GM18867 (cell line): Measurements from ENCODE around the gene BCAP29.
"Not testable (repeated sequence)": the region's sequence is repeated elsewhere in the genome, so short reads cannot be mapped to it uniquely, and the experiment has no call there.

Source experiments
- ATAC-seq: cut with Tn5 transposase; IDR thresholded peaks from one replicate; pipeline ENCODE4 v1.9.1; 2021; ENCODE audit warnings: mild to moderate bottlenecking, moderate library complexity; ENCODE audit not compliant: unreplicated experiment

BCAP29 gene

GRCh38 chr7:107615910-107616680 is 36.0 kb downstream of the BCAP29 start:
- no peak for ATAC-seq

DNA sequence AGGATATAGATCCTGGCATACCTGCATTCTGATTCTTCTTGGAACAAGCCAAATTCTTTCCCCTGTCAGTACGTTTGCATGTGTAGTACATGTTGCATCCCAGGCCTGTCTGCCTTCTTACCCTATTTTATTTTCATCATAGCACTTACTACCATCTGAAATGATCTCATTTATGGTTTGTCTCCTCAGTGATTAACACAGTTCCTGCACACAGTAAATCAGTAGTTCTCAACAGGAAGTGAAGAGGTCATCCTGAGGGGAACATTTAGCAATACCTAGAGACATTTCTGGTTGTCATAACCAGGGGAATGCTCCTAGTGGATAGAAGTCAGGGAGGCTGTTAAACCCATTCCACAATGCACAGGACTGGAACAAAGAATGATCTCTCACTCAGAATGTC is 42.4 kb downstream of the BCAP29 start:
- no peak for ATAC-seq

DNA sequence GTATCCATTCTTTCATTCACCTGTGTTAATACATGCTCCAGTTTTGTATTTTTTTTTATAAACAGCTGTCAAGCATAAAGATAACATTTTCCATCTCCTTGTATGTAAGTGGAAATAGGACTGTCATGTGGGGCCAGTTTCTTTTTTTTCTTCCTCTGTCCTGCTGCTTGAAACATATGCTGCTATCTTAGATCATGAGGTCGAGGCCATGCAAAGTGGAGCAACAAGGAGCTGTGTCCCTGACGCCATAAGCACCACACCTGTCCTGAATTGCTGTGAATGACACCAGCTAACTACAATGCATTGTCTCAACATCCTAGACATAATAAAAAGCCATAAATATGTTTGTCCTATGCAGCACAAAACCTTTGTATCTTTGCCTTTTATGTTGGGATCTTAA is 42.8 kb downstream of the BCAP29 start:
- no peak for ATAC-seq

- ATAC-seq: no peak
Measured at GRCh38 chr7:107627002-107627401, 47.0 kb downstream of the BCAP29 start.

DNA sequence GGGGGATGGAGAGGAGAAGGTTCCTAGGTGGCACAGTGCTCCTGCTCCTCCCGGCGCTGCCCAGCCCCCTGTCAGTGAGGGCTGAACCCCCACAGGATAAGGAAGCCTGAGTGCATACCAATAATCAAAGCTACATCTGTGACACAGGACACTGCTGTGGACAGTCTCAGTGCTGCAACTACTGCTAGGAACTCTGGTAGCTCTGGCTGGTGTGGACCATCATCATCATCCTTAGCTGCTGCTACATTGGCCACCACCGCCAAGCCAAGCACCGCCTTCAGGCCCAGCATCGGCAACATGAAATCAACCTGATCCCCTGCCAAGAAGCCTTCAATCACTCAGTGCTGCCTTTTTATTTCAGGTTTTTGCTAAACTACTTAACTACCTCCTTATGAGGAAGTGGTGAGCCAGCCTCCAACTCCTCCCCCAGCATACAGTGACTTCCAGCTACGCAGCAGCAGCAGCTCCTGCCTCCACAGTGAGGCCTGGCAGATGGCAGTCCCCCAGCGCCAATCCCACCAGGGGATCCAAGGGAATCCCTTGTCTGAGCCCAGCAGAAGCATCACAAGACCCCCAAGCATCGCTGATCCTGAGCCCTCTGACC is 48.5 kb downstream of the BCAP29 start:
- no peak for ATAC-seq

GRCh38 chr7:107630342-107630741 is 50.3 kb downstream of the BCAP29 start:
- no peak for ATAC-seq

GRCh38 chr7:107631588-107632491 is 51.8 kb downstream of the BCAP29 start:
- no peak for ATAC-seq

DNA sequence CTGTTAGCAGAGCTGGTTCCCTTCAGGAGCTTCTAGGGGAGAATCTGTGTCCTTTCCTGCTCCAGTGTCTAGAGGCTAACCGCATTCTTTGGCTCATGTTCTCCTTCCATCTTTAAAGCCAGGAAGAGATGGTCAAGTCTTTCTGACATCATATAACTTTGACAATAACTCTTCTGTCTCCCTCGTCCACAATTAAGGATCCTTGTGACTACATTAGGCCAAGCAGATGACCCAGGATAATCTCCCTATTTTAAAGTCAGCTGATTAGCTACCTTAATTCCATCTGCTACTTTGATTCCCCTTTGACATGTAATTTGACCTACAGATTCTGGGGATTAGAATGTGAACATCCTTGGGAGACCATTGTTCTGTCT is 52.4 kb downstream of the BCAP29 start:
- ATAC-seq: no peak

- peak; percentile 92 for ATAC-seq
Measured at GRCh38 chr7:107638594-107638993, 58.5 kb downstream of the BCAP29 start.

DNA sequence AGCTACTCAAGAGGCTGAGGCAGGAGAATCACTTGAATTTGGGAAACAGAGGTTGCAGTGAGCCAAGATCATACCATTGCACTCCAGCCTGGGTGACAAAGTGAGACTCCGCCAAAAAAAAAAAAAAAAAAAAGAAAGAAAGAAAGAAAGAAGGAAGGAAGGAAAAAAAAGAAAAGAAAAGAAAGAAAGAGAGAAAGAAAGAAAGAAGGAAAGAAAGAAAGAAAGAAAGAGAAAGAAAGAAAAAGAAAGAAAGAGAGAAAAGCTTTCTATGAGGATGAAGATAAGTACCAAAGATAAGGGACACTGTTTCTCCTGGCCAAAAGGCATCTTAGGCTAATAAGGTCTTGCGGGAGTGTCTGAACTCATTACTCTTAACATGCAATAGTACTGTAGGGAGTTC is 59.0 kb downstream of the BCAP29 start:
- ATAC-seq: not testable (repeated sequence)

GRCh38 chr7:107641676-107642075 is 61.6 kb downstream of the BCAP29 start:
- ATAC-seq: no peak

GRCh38 chr7:107642501-107642900 is 62.5 kb downstream of the BCAP29 start:
- no peak for ATAC-seq

- ATAC-seq: no peak
Measured at GRCh38 chr7:107643407-107643806, 63.4 kb downstream of the BCAP29 start.

GRCh38 chr7:107643938-107644308 is 63.9 kb downstream of the BCAP29 start:
- no peak for ATAC-seq

- no peak for ATAC-seq
Measured at GRCh38 chr7:107644309-107644974, 64.4 kb downstream of the BCAP29 start.

DNA sequence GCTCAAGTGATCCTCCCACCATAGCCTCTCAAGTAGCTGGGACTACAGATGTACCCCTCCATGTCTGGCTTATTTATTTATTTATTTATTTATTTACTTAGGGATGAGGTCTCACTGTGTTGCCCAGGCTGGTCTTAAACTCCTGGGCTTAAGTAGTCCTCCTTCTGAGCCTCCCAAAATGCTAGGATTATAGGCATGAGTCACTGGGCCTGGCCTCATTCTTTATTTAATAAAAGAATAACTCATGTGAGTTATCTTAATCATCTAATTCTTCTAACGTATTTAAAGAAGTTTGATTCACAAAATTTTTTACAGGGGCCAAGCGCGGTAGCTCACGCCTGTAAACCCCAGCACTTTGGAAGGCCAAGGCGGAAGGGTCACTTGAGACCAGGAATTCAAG is 72.6 kb downstream of the BCAP29 start:
- ATAC-seq: no peak

GRCh38 chr7:107658467-107658866 is 78.4 kb downstream of the BCAP29 start:
- no peak for ATAC-seq

GRCh38 chr7:107659666-107660065 is 79.6 kb downstream of the BCAP29 start:
- peak; percentile 40 for ATAC-seq

GRCh38 chr7:107660381-107661080 is 80.5 kb downstream of the BCAP29 start, which contains the start of gene SLC26A4:
TSS of gene SLC26A4 (plus strand) at chr7:107660828. CDS start at chr7:107661642, 814 bp downstream.
- ATAC-seq: no peak

GRCh38 chr7:107661081-107661864 is 81.2 kb downstream of the BCAP29 start:
- no peak for ATAC-seq
